Measurements from ENCODE around the gene SERINC5.
A peak's percentile ranks its signal among the peaks of the same experiment; 100 is the strongest.

SERINC5 gene

DNA sequence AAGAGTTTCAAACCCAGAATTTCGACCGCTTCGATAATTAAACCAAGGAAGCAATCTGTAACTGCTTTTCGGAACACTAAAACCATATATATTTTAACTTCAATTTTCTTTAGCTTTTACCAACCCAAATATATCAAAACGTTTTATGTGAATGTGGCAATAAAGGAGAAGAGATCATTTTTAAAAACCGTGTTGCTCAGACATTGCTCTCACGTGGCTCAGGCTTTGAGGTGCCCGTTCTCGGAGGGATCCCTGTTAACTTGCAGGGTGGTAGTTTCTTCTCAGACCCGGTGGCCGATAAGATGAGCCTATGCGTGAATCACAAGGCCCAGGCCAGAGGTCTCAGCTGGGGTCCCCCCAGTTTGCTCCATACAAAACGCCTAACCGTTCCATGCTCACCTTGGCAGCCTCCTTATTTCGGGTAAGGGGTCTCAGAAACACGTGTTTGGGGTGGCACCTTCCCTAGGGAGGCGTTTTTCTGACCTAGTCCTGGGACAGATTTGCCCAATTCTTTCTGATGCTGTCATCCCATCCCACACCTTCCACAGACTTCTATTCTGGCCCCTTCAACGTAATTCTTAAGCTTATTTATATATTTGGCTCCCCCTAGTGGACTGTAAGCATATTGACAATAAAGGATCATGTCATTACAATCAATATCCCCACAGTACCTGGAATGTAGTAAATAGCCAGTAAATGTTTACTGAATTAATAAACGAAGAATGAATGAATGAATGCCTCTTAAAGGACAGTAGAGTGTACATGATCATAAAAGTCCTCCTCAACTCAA, 172.6 kb downstream of the SERINC5 start:
- DNase-seq = peak; percentile 81

DNA sequence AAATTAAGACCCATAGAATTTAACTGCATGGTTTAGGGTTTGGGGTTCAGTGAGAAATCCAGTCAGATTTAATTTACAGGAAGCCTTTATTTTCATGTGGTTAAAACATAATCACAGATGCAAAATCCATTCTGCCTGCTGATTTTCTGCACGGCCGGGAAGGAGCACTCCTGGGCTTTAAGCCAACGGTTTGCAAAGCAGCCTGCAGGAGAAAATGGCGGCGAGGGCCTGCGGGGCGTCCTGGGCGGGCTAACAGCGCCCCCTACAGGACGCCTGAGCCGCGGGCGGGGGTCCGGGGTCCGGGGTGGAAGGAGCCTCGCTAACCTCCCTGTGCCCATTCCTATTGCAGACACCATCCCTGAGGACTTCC, 173.1 kb downstream of the SERINC5 start:
- DNase-seq = peak; percentile 30

DNA sequence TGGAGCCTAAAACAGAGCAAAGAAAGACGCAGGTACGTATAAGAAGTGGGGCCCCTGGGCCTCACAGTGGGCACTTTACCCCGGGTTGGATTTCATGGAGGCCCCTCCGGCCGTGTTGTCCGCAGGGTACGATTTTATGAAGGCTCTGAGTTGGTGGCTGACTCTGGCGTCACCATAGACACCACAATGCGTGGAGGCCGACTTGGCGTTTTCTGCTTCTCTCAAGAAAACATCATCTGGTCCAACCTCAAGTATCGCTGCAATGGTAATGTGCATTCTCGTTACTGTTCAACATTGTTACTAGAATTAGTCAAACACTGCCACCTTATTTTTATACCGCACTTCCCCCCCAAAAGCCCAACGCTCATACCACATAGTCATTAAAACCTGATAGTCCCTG, 173.6 kb downstream of the SERINC5 start:
- DNase-seq = no peak

DNA sequence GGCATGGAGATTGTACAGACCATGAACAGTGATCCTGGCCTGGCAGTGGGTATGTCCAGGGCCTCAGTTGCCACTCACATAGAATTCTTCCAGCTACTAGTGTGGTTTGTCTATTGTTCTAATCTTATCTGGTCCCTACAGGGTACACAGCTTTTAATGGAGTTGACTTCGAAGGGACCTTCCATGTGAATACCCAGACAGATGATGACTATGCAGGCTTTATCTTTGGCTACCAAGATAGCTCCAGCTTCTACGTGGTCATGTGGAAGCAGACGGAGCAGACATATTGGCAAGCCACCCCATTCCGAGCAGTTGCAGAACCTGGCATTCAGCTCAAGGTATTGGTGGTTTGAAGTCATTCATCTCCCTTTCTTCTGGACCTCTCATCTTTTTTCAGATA, 176.9 kb downstream of the SERINC5 start:
- DNase-seq = no peak

DNA sequence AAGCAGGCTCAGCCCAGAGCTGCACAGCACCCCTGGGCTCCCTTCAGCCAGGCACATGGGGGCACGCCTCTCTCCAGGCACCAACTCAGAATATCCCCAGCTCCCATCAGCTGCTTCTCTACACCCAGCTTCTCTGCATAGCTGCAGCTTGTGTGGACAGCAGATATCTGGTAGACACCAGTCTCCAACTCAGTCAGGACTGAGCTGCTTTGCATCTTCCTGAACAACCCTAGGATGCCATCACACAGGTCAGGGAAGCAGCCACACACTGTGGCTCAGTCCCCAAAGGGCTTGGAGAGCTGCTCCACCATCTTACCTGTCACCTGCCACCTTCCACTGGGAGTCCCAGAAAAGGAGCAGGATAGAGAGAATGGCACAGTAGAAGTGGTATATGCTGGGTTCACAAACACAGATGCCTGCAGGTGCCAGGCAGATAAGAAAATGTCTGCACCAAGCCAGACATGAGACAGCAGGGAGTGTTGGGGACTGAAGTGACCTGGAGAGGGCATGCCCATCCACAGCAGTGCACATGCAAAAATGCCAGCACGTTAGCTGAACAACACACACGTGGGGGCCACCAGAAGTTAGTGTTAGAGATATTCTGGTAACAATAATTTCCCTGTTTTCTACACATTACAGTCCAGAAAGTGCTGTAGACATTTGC, 178.7 kb downstream of the SERINC5 start:
- DNase-seq = no peak

DNA sequence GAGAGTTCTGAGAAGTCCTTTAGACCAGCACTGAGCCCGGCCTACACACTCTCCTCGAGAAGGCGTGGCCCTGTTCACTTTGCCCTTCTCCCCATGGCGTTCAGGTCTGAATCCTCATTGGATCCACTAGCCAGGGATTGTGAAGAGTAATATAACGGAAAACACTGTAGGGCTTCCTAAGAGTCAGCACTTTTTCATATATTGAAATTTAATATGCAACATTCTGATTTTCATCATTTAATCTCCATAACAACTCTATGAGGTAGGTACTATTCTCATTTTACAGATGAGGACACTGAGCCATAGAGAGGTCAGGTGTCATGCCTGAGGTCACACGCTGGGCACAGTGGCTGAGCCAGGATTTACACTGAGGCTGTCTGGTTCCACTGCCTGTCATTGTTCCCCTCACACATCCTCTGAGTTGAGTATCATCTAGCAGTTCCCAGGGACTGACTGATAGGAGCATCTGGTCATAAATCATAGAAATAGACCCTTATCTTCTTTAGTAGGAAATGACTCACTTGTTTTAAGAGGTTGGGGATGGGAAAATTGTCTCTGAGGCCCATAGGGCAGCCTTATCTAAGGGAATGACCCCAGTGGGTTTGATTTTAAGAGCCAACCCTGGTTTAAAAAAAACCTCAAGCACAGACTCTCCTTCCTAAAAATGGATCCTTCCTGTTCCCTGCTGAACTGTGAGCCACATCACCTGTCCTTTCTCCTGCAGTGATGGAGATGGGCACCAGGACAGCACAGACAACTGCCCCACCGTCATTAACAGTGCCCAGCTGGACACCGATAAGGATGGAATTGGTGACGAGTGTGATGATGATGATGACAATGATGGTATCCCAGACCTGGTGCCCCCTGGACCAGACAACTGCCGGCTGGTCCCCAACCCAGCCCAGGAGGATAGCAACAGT, 179.5 kb downstream of the SERINC5 start:
- DNase-seq = no peak

DNA sequence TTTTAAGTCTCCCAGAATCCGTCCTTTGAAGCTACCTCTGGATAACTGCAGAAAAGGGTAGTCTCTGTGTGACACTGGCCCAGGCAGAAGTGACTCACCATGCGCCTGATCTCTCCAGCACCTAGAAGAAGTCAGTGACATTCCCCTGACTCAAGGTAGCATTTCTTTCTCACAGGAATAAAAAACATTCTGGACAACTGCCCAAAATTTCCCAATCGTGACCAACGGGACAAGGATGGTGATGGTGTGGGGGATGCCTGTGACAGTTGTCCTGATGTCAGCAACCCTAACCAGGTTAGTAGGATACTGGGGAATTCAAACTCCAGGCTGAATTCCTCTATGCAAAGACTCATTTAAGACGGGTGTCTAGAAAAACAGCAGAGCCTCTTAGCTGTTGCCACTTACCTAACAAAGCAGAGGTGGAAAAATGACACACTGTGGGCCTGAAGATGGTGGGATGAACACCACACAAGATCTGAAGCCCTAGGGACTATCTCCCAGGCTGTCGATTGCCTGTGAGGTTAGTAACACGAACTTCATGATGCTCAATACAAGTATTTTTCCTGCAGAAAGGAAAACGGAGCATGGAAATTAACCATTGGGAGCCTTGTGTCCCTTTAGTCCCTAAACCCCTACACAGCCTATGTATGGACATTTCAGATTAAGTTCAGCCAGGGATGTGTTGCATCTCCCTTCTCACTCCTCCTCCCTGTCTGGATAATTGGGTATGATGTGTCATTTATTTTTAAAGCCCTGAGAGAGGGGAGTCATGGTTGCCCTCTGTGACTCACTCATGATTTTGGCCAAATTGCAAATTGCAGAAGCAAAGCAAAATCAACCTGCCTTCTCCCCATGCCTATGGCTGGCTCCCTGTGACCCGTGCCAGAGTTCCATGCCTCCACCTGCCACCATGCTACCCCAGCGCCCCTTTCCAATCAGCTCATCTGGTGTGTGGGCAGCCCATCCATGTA, 183.5 kb downstream of the SERINC5 start:
- no peak for DNase-seq

DNA sequence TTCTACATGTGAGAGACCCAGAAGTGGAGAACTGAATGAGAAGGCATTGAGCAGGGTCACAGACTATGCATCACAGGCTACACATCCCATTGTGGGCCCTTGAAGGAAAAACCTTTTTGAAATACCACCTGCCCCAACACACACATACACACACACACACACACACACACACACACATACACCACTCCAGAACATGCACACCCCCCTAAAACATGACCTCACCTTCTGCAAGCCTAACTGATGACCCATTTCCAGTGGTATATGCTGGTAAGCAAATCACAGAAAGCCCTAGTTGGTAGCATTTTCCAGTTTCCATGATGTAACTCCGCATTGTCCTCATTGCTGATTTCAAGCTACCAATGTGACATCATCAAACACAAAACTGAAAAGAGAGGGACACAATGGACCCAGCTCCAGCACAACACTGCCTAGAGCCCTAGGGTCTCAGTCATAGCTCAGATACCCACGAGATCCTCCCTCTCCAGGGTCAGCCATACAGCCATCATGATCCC, 184.3 kb downstream of the SERINC5 start:
- no peak for DNase-seq

DNA sequence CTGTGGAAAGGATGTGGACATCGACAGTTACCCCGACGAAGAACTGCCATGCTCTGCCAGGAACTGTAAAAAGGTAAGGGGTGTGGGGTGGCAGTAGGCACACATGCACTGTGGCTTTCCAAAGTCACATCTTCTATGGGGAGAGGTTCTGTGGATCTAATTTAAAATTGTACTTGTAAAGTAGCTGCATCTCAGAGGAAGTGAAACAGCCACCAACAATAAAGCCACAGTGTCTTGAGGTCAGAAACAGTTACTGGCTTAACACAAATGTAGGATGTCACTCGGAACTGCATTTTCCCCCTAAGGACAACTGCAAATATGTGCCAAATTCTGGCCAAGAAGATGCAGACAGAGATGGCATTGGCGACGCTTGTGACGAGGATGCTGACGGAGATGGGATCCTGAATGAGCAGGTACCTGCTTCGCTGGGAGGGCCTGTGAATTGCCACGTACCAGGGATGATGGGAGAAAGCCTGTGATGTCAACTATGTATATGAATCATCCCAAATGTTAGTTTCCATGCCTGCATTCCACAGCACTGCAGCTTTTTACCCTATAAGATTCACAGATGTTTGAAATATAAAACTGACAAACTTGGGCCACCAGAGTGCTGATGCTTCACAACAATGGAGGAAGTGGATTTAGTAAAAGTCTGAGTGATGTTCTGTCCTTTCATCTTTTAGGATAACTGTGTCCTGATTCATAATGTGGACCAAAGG, 185.4 kb downstream of the SERINC5 start:
- no peak for DNase-seq

DNA sequence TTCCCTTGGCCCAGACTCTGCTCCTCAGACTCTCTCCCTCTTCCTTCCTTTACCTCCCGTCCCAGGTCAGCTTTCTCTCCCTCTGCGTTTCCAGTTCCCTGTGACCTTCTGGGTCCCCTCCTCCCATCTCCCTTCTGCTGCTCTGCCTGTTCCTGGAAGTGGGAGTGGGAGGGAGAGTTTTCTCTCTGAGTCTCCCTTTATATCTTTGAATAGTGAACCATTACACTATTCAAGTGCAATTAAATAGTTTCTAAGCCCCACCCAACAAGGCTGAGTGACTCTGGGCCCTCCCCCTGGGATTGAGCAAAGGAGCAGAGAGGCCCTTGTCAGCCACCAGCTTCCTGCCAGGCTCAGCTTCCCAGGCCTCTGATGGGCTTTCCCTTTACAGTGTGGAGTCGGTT, 185.9 kb downstream of the SERINC5 start:
- DNase-seq = no peak

DNA sequence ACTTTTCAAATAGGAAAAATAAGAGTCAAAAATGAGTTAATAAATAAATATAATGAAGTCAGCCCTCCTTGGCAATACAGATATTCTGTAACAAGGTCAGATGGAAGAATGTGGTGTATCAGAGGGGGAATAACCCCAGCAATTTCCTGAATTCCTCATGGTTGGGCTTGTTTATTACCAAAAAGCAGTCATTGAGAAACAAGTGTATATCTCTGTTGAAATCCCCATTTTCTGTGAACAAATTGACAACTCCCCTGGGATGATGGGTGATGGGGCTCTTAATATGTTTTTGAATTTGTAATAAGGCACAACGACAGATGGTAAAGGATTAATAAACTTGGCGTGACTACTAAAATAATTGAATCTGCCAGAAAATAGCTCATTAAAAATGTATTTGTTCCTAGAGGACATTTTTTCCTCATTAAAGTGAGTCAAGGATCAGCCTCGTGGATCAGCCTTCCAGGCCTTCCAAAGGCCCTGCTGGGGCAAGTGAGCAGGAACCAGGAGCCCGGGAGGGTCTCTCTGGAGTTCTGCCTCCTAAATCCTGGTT, 186.5 kb downstream of the SERINC5 start:
- no peak for DNase-seq

DNA sequence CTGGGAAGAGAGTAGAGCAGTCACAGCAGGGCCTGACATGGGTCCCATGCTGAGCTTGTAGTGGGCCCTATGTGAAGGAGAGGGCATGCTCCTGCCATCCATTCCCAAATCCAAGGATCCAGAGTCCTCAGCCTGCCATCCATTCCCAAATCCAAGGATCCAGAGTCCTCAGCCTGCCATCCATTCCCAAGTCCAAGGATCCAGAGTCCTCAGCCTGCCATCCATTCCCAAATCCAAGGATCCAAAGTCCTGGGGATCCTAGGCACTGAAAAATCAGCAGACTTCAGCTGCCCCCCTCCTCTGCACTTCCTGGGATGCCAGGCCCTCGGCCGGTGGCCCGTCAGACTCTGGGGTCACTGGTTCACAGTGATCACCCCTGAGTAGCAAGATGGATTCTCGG, 187.1 kb downstream of the SERINC5 start:
- no peak for DNase-seq

DNA sequence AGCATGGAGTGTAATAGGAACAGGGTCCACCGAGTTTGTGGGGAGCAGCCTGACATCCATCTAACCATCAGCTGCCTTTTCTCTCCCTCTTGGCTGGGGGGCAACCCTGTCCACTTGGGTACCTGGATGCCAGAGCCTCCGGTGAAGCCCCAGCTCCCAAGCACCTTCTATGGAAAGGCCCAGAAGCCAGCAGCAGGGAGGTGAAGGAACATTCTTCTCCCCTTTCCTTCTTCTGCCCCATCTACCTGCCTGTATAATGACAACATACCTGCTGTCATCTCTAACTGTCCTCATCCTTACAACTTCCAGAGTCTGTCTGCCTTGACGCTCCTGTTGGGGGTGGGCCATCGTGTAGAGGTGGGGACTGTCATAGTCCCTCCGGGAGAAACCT, 187.6 kb downstream of the SERINC5 start:
- no peak for DNase-seq

DNA sequence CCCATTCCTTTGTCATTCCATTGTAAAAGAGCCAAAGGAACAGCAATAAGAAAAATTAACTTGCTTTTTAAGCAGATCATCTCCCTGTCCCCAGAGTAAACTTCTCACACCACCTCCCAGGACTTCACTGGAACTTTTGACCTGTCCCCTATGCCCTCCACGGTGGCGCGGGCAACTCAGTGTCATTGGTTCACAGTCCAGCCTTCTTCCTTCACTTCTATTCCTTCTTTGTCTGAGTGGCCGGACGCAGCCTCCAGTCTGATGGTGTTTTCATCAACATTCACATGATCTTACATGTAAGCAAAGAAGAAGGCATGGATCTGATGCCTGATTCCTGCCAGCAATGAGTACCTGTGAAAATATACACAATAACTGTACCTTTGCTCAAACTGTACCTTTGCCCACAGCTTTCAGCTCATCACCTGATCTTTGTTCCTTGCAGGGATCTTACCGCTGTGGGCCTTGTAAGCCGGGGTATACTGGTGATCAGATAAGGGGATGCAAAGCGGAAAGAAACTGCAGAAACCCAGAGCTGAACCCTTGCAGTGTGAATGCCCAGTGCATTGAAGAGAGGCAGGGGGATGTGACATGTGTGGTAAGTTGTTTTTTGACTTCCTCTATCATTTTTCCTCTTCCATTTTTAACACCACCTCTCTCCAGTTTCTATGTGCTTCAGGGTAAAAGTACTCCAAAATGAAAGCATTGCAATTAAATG, 188.2 kb downstream of the SERINC5 start:
- no peak for DNase-seq

DNA sequence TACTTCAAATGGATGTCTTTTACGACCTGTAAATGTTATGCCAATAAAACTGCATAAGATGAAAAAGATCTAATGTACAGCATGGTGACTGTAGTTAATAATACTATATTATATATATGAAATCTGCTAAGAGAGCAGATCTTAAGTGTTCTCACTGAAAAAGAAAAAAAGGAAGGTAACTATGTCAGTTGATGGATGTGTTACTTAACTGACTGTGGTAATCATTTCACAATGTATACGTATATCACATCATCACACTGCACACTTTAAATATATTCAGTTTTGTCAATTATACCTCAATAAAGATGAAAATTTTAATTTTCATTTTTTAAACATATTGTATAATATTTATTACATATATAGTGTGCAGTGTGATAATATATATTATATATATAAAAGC, 188.8 kb downstream of the SERINC5 start:
- DNase-seq = no peak

DNA sequence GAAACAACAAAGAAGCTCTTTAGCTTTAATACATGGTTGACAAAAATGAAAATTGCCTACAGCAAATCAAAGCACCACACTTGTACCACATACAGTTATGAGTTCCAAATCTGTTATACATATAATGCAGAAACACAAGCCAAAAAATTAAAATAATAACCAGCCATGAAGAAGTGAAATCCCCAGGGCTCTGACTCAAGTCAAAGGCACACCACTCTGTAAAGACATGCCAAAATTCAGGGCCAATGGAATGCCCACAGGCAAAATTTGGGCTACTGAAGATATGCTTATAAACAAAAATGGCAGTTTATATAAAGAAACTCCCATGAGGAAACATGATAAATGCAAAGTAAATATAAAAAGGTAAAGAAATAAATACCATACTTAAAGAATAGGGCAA, 191.7 kb downstream of the SERINC5 start:
- DNase-seq = no peak
